ENCODE results near the gene ANKRD45.

Gene ANKRD45

GRCh38 chr1:173693238-173693637 is 23.6 kb upstream of the ANKRD45 start:
- TF ChIP-seq ZBTB7A (IDR thresholded peaks at IDR 0.05; ENCODE audit: low read depth), result no peak
- no peak for TF ChIP-seq TCF12 (IDR thresholded peaks at IDR 0.05; ENCODE audit: low read depth)
- TF ChIP-seq TAF1 (IDR thresholded peaks at IDR 0.05; ENCODE audit: low read depth), result no peak
- TF ChIP-seq, protein P1, sequence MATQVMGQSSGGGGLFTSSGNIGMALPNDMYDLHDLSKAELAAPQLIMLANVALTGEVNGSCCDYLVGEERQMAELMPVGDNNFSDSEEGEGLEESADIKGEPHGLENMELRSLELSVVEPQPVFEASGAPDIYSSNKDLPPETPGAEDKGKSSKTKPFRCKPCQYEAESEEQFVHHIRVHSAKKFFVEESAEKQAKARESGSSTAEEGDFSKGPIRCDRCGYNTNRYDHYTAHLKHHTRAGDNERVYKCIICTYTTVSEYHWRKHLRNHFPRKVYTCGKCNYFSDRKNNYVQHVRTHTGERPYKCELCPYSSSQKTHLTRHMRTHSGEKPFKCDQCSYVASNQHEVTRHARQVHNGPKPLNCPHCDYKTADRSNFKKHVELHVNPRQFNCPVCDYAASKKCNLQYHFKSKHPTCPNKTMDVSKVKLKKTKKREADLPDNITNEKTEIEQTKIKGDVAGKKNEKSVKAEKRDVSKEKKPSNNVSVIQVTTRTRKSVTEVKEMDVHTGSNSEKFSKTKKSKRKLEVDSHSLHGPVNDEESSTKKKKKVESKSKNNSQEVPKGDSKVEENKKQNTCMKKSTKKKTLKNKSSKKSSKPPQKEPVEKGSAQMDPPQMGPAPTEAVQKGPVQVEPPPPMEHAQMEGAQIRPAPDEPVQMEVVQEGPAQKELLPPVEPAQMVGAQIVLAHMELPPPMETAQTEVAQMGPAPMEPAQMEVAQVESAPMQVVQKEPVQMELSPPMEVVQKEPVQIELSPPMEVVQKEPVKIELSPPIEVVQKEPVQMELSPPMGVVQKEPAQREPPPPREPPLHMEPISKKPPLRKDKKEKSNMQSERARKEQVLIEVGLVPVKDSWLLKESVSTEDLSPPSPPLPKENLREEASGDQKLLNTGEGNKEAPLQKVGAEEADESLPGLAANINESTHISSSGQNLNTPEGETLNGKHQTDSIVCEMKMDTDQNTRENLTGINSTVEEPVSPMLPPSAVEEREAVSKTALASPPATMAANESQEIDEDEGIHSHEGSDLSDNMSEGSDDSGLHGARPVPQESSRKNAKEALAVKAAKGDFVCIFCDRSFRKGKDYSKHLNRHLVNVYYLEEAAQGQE (IDR thresholded peaks at IDR 0.05; ENCODE audit: low read depth), result no peak
- no peak for TF ChIP-seq USF1 (IDR thresholded peaks at IDR 0.05)
- TF ChIP-seq, protein P2, sequence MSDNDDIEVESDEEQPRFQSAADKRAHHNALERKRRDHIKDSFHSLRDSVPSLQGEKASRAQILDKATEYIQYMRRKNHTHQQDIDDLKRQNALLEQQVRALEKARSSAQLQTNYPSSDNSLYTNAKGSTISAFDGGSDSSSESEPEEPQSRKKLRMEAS (IDR thresholded peaks at IDR 0.05), result no peak
- TF ChIP-seq CREB1 (IDR thresholded peaks at IDR 0.05; ENCODE audit: low read depth), result no peak
- no peak for TF ChIP-seq EP300 (IDR thresholded peaks at IDR 0.05; ENCODE audit: borderline replicate concordance)
- no peak for TF ChIP-seq TEAD4 (IDR thresholded peaks at IDR 0.05)

DNA sequence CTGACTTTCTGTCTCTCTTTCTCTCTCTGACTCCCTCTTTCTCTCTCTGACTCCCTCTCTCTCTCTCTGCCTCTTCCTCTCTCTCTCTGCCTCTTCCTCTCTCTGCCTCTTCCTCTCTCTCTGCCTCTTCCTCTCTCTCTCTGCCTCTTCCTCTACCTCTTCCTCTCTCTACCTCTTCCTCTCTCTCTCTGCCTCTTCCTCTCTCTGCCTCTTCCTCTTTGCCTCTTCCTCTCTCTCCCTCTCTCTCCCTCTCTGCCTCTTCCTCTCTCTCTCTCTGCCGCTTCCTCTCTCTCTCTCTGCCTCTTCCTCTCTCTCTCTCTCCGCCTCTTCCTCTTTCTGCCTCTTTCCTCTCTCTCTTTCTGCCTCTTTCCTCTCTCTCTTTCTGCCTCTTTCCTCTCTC is 18.6 kb upstream of the ANKRD45 start:
- TF ChIP-seq EP300 (IDR thresholded peaks at IDR 0.05; ENCODE audit: borderline replicate concordance) (no peak), USF1 (IDR thresholded peaks at IDR 0.05) (no peak), FOXM1 (IDR thresholded peaks at IDR 0.05; ENCODE audit: borderline replicate concordance, low read depth) (no peak), CEBPB (IDR thresholded peaks at IDR 0.05) (no peak)

GRCh38 chr1:173682184-173682583 is 12.5 kb upstream of the ANKRD45 start:
- TF ChIP-seq EGR1 (IDR thresholded peaks at IDR 0.05) (no peak), TEAD4 (IDR thresholded peaks at IDR 0.05) (no peak), TAF1 (IDR thresholded peaks at IDR 0.05; ENCODE audit: low read depth) (no peak), CEBPB (IDR thresholded peaks at IDR 0.05) (no peak), CREB1 (IDR thresholded peaks at IDR 0.05; ENCODE audit: low read depth) (no peak), ZBTB7A (IDR thresholded peaks at IDR 0.05; ENCODE audit: low read depth) (no peak), FOXM1 (IDR thresholded peaks at IDR 0.05; ENCODE audit: borderline replicate concordance, low read depth) (no peak)

- no peak for TF ChIP-seq CREB1 (IDR thresholded peaks at IDR 0.05; ENCODE audit: low read depth)
- no peak for TF ChIP-seq TEAD4 (IDR thresholded peaks at IDR 0.05)
- TF ChIP-seq YY1 (IDR thresholded peaks at IDR 0.05; ENCODE audit: low read depth), result no peak
- TF ChIP-seq EGR1 (IDR thresholded peaks at IDR 0.05), result no peak
- TF ChIP-seq USF1 (IDR thresholded peaks at IDR 0.05), result no peak
- TF ChIP-seq ZBTB7A (IDR thresholded peaks at IDR 0.05; ENCODE audit: low read depth), result no peak
- TF ChIP-seq RAD21 (IDR thresholded peaks at IDR 0.05; ENCODE audit: low read depth), result no peak
- TF ChIP-seq, protein P1 (IDR thresholded peaks at IDR 0.05; ENCODE audit: low read depth), result no peak
- no peak for TF ChIP-seq NFIC (IDR thresholded peaks at IDR 0.05)
- TF ChIP-seq FOXM1 (IDR thresholded peaks at IDR 0.05; ENCODE audit: borderline replicate concordance, low read depth), result no peak
- TF ChIP-seq, protein P2 (IDR thresholded peaks at IDR 0.05), result no peak
- no peak for TF ChIP-seq EP300 (IDR thresholded peaks at IDR 0.05; ENCODE audit: borderline replicate concordance)
- TF ChIP-seq TAF1 (IDR thresholded peaks at IDR 0.05; ENCODE audit: low read depth), result no peak
- no peak for TF ChIP-seq TCF12 (IDR thresholded peaks at IDR 0.05; ENCODE audit: low read depth)
- no peak for TF ChIP-seq CEBPB (IDR thresholded peaks at IDR 0.05)
These were observed 3.0 kb downstream of the ANKRD45 start for GRCh38 chr1:173666646-173667045.

GRCh38 chr1:173663159-173663558 is 6.5 kb downstream of the ANKRD45 start:
- TF ChIP-seq EP300 (IDR thresholded peaks at IDR 0.05; ENCODE audit: borderline replicate concordance) (no peak), RAD21 (IDR thresholded peaks at IDR 0.05; ENCODE audit: low read depth) (no peak), EGR1 (IDR thresholded peaks at IDR 0.05) (no peak), ZBTB7A (IDR thresholded peaks at IDR 0.05; ENCODE audit: low read depth) (no peak), TAF1 (IDR thresholded peaks at IDR 0.05; ENCODE audit: low read depth) (no peak), CREB1 (IDR thresholded peaks at IDR 0.05; ENCODE audit: low read depth) (no peak), YY1 (IDR thresholded peaks at IDR 0.05; ENCODE audit: low read depth) (no peak), USF1 (IDR thresholded peaks at IDR 0.05) (no peak), TCF12 (IDR thresholded peaks at IDR 0.05; ENCODE audit: low read depth) (no peak), TEAD4 (IDR thresholded peaks at IDR 0.05) (no peak), CEBPB (IDR thresholded peaks at IDR 0.05) (no peak), NFIC (IDR thresholded peaks at IDR 0.05) (no peak), FOXM1 (IDR thresholded peaks at IDR 0.05; ENCODE audit: borderline replicate concordance, low read depth) (no peak)
- TF ChIP-seq, protein P2 (IDR thresholded peaks at IDR 0.05), result no peak
- TF ChIP-seq, protein P1 (IDR thresholded peaks at IDR 0.05; ENCODE audit: low read depth), result no peak
